ENCODE results near the gene LHFPL4. TPM values are rescaled to one million over a fixed set of nuclear protein-coding genes. Genes with fewer than 3 reads are reported as not detected.

Gene LHFPL4
- total RNA-seq, 6 donors from 2014 or later = 0.52 TPM; not detected in 5

- no peak overlapping the region for H3K27ac ChIP-seq
- H3K36me3 ChIP-seq = peaks cover 57 to 100% (median 69%) of the 10 kb centered on the region in 4 donors
- H3K27me3 ChIP-seq = no peaks in the 10 kb centered on the region
- WGBS, 2 donors = 96 to 100% methylated on average over 2 of the region's 2 CpGs
- TF ChIP-seq EP300 (IDR thresholded peaks at IDR 0.05) (no peak), POLR2AphosphoS5 (IDR thresholded peaks at IDR 0.05) (no peak)
- TF ChIP-seq, protein P1, sequence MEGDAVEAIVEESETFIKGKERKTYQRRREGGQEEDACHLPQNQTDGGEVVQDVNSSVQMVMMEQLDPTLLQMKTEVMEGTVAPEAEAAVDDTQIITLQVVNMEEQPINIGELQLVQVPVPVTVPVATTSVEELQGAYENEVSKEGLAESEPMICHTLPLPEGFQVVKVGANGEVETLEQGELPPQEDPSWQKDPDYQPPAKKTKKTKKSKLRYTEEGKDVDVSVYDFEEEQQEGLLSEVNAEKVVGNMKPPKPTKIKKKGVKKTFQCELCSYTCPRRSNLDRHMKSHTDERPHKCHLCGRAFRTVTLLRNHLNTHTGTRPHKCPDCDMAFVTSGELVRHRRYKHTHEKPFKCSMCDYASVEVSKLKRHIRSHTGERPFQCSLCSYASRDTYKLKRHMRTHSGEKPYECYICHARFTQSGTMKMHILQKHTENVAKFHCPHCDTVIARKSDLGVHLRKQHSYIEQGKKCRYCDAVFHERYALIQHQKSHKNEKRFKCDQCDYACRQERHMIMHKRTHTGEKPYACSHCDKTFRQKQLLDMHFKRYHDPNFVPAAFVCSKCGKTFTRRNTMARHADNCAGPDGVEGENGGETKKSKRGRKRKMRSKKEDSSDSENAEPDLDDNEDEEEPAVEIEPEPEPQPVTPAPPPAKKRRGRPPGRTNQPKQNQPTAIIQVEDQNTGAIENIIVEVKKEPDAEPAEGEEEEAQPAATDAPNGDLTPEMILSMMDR (IDR thresholded peaks at IDR 0.05) = no peak
- H3K4me3 ChIP-seq = no peak overlapping the region
- no peak for ATAC-seq (ENCODE audit: low FRiP score in 2 of 2)
- DNase-seq = no peak
- peaks cover 0 to 5% (median 2%) of the 10 kb centered on the region in 4 donors for H3K4me1 ChIP-seq
- no peaks in the 10 kb centered on the region for H3K9me3 ChIP-seq
Measured at GRCh38 chr3:9450991-9451390, 102.6 kb downstream of the LHFPL4 start.

DNA sequence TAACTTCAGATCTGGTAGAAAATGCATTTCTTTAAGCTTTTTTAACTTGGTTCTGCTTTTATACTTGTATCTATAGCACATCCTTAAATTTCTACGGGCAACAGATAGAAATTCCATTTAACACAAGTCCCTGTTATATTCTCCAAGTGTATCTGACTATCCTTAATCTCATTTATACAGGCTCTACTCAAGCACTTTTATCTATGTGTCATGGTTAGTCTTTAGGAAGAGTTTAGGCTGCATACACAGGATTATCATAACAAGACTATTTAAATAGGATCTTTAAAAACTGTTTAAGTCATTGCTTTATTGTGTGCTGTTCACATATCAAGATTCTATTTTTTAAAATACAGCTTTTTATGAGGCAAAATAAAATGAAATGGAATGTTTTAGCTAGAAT is 103.5 kb downstream of the LHFPL4 start:
- Histone ChIP-seq H3K27ac (no peak overlapping the region), H3K36me3 (peaks cover 54 to 100% (median 69%) of the 10 kb centered on the region in 4 donors), H3K4me3 (no peak overlapping the region), H3K27me3 (no peaks in the 10 kb centered on the region), H3K4me1 (peaks cover 0 to 5% (median 2%) of the 10 kb centered on the region in 4 donors), H3K9me3 (no peaks in the 10 kb centered on the region)
- no peak for ATAC-seq (ENCODE audit: low FRiP score in 2 of 2)
- no peak for DNase-seq
- TF ChIP-seq POLR2A (IDR thresholded peaks at IDR 0.05) = no peak
- TF ChIP-seq, protein P1 (IDR thresholded peaks at IDR 0.05) = no peak
- 84 to 97% methylated on average over 1 of the region's 1 CpG for WGBS, 2 donors

- 85 to 100% methylated on average over 1 of the region's 1 CpG for WGBS, 2 donors
- ATAC-seq (ENCODE audit: low FRiP score in 2 of 2) (no peak), DNase-seq (no peak)
- Histone ChIP-seq H3K27ac (no peak overlapping the region), H3K4me3 (no peak overlapping the region), H3K27me3 (no peaks in the 10 kb centered on the region), H3K4me1 (peaks cover 0 to 5% (median 2%) of the 10 kb centered on the region in 4 donors), H3K36me3 (peaks cover 55 to 100% (median 71%) of the 10 kb centered on the region in 4 donors), H3K9me3 (no peaks in the 10 kb centered on the region)
- TF ChIP-seq, protein P1 (IDR thresholded peaks at IDR 0.05) = no peak
- TF ChIP-seq POLR2AphosphoS5 (IDR thresholded peaks at IDR 0.05) = no peak
- no peak for TF ChIP-seq EP300 (IDR thresholded peaks at IDR 0.05)
- no peak for TF ChIP-seq POLR2A (IDR thresholded peaks at IDR 0.05)
Measured at GRCh38 chr3:9448643-9449042, 105.0 kb downstream of the LHFPL4 start.

Other genes with a start within 250 kb of the LHFPL4 start
- 10 to 100 TPM; 21.9 to 41.9 (median 31.0) TPM for gene THUMPD3, start 190.8 kb downstream of the LHFPL4 start, total RNA-seq
- gene SETD5, start 156.2 kb downstream of the LHFPL4 start, total RNA-seq = 100 to 1,000 TPM in 3 of 6 donors, 10 to 100 TPM in 3; 75.1 to 213 (median 113) TPM
- gene MTMR14, start 95.7 kb upstream of the LHFPL4 start, total RNA-seq = 10 to 100 TPM; 43.7 to 66.1 (median 57.6) TPM
- gene CPNE9, start 150.0 kb upstream of the LHFPL4 start, total RNA-seq = under 1 TPM in 3 of 6 donors, not detected in 3; 0.20 to 0.39 (median 0.30) TPM
- 10 to 100 TPM; 18.8 to 44.0 (median 26.5) TPM for gene BRPF1, start 177.9 kb upstream of the LHFPL4 start, total RNA-seq
- gene OGG1, start 196.1 kb upstream of the LHFPL4 start, total RNA-seq = 10 to 100 TPM; 13.7 to 49.2 (median 18.3) TPM
- gene CAMK1, start 216.1 kb upstream of the LHFPL4 start, total RNA-seq = 10 to 100 TPM; 19.5 to 44.0 (median 27.6) TPM
- 10 to 100 TPM; 48.2 to 68.0 (median 60.7) TPM for gene TADA3, start 238.7 kb upstream of the LHFPL4 start, total RNA-seq
- 100 to 1,000 TPM in 5 of 6 donors, 10 to 100 TPM in 1; 88.3 to 186 (median 158) TPM for gene ARPC4, start 239.3 kb upstream of the LHFPL4 start, total RNA-seq

Measured in upper lobe of left lung (tissue), 6 donors.